Stimulated activated CD8-positive, alpha-beta memory T cell treated with anti-CD3 and anti-CD28 coated beads, Interleukin-2, amount 100 ng/mL, for 1 hour (primary cell): ENCODE data around the gene ZNF407.
A peak's percentile ranks its signal among the peaks of the same experiment; 100 is the strongest.
"Not testable (repeated sequence)": the region's sequence is repeated elsewhere in the genome, so short reads cannot be mapped to it uniquely, and the experiment has no call there.

ENCODE experiments used
- DNase-seq, 2 donors: peaks; one replicate each; pipeline ENCODE4 v3.0.0-alpha.2; 2020; ENCODE audit warnings: low read depth in 2 of 2

Gene ZNF407

GRCh38 chr18:74597662-74598349 lies at the start of gene ZNF407:
Gene ZNF407, plus strand, starts transcription at chr18:74597870. Its CDS starts 33,150 bp downstream, at chr18:74631020.
- peak; percentile 71 to 75 for DNase-seq

GRCh38 chr18:74549591-74550104 lies 48.0 kb upstream of the ZNF407 start:
- no peak for DNase-seq

- no peak for DNase-seq
These were observed 46.8 kb upstream of the ZNF407 start for GRCh38 chr18:74550886-74551285.

- no peak for DNase-seq
These were observed 46.2 kb upstream of the ZNF407 start for GRCh38 chr18:74551452-74551851.

GRCh38 chr18:74551936-74552555 lies 45.6 kb upstream of the ZNF407 start:
- peak; percentile 53 to 59 for DNase-seq

- no peak for DNase-seq
These were observed 41.5 kb upstream of the ZNF407 start for GRCh38 chr18:74556126-74556525.

GRCh38 chr18:74558096-74558495 lies 39.6 kb upstream of the ZNF407 start:
- no peak for DNase-seq

- DNase-seq = no peak
These were observed 35.4 kb upstream of the ZNF407 start for GRCh38 chr18:74562131-74562730.

- no peak for DNase-seq
These were observed 34.9 kb upstream of the ZNF407 start for GRCh38 chr18:74562775-74563174.

GRCh38 chr18:74563999-74564398 lies 33.7 kb upstream of the ZNF407 start:
- no peak for DNase-seq

GRCh38 chr18:74565164-74565563 lies 32.5 kb upstream of the ZNF407 start:
- DNase-seq = not testable (repeated sequence)

GRCh38 chr18:74565993-74566392 lies 31.7 kb upstream of the ZNF407 start:
- DNase-seq = not testable (repeated sequence)

GRCh38 chr18:74567822-74568221 lies 29.8 kb upstream of the ZNF407 start:
- no peak for DNase-seq

- no peak for DNase-seq
These were observed 28.3 kb upstream of the ZNF407 start for GRCh38 chr18:74569401-74569800.

- DNase-seq = no peak
These were observed 27.4 kb upstream of the ZNF407 start for GRCh38 chr18:74570266-74570665.

- DNase-seq = no peak
These were observed 25.6 kb upstream of the ZNF407 start for GRCh38 chr18:74571895-74572680.

- no peak for DNase-seq
These were observed 24.6 kb upstream of the ZNF407 start for GRCh38 chr18:74573053-74573452.

GRCh38 chr18:74574916-74575315 lies 22.8 kb upstream of the ZNF407 start:
- DNase-seq = no peak

- no peak for DNase-seq
These were observed 20.7 kb upstream of the ZNF407 start for GRCh38 chr18:74577019-74577418.

- no peak for DNase-seq
These were observed 18.1 kb upstream of the ZNF407 start for GRCh38 chr18:74579496-74580065.

GRCh38 chr18:74582642-74583041 lies 15.0 kb upstream of the ZNF407 start:
- no peak for DNase-seq

GRCh38 chr18:74587441-74587840 lies 10.2 kb upstream of the ZNF407 start:
- no peak for DNase-seq
